8988T (cell line): ENCODE results near the gene ANXA6.

ENCODE experiments used
- DNase-seq: peaks from one replicate; pipeline ENCODE4 v3.0.0; 2011

Gene ANXA6

GRCh38 chr5:151125421-151125820, 32.2 kb downstream of the ANXA6 start:
- DNase-seq = no peak

- DNase-seq = no peak
Observed at GRCh38 chr5:151123897-151124751, 33.5 kb downstream of the ANXA6 start.

GRCh38 chr5:151122828-151123227, 34.8 kb downstream of the ANXA6 start:
- no peak for DNase-seq

- DNase-seq = no peak
Observed at GRCh38 chr5:151121665-151122064, 35.9 kb downstream of the ANXA6 start.

GRCh38 chr5:151121095-151121494, 36.5 kb downstream of the ANXA6 start:
- no peak for DNase-seq

- DNase-seq = no peak
Observed at GRCh38 chr5:151118913-151119575, 38.5 kb downstream of the ANXA6 start.

- peak; percentile 66 for DNase-seq
Observed at GRCh38 chr5:151115272-151115905, 42.2 kb downstream of the ANXA6 start.

GRCh38 chr5:151113651-151114050, 43.9 kb downstream of the ANXA6 start:
- DNase-seq = no peak

GRCh38 chr5:151110992-151111391, 46.6 kb downstream of the ANXA6 start:
- DNase-seq = no peak

- no peak for DNase-seq
Observed at GRCh38 chr5:151110122-151110681, 47.4 kb downstream of the ANXA6 start.

- no peak for DNase-seq
Observed at GRCh38 chr5:151108566-151108965, 49.0 kb downstream of the ANXA6 start.

- DNase-seq = no peak
Observed at GRCh38 chr5:151107738-151108520, 49.6 kb downstream of the ANXA6 start.

- no peak for DNase-seq
Observed at GRCh38 chr5:151107084-151107483, 50.5 kb downstream of the ANXA6 start.

GRCh38 chr5:151106509-151106908, 51.1 kb downstream of the ANXA6 start:
- DNase-seq = no peak

GRCh38 chr5:151106043-151106442, 51.5 kb downstream of the ANXA6 start:
- DNase-seq = no peak

- DNase-seq = no peak
Observed at GRCh38 chr5:151105561-151105960, 52.0 kb downstream of the ANXA6 start.

- no peak for DNase-seq
Observed at GRCh38 chr5:151104795-151105194, 52.8 kb downstream of the ANXA6 start.

- DNase-seq = no peak
Observed at GRCh38 chr5:151101746-151102145, 55.8 kb downstream of the ANXA6 start.

- no peak for DNase-seq
Observed at GRCh38 chr5:151101151-151101550, 56.4 kb downstream of the ANXA6 start.

- no peak for DNase-seq
Observed at GRCh38 chr5:151100681-151101080, 56.9 kb downstream of the ANXA6 start.

GRCh38 chr5:151098768-151099121, 58.8 kb downstream of the ANXA6 start:
- no peak for DNase-seq

- no peak for DNase-seq
Observed at GRCh38 chr5:151097820-151098767, 59.5 kb downstream of the ANXA6 start.
